PC-3 (cell line): Measurements from ENCODE around the gene IGDCC3. TPM values are rescaled to one million over a fixed set of nuclear protein-coding genes. Genes with fewer than 3 reads are reported as not detected.

ENCODE experiments used
- ATAC-seq: fragments of 200-7000 bp; cut with Tn5 transposase; 2 replicates; pipeline ENCODE4 v1.9.1; 2020; ENCODE audit warnings: mild to moderate bottlenecking, moderate library complexity
- BruUV-seq: library from RNA; stranded (reverse); fragments of 400-500 nt; replicated peaks from 2 replicates; lab custom pipeline; 2021; lab: Mats Ljungman, UMichigan
- CTCF ChIA-PET: fragments of 300-600 bp; sonication (Branson Sonifier 250); formaldehyde crosslinking; loops from one replicate; lab custom pipeline; 2022; ENCODE audit warnings: antibody characterized with exemption; lab: Charles Lee
- POLR2A ChIA-PET: fragments of 300-600 bp; sonication (Branson Sonifier 250); formaldehyde crosslinking; loops from one replicate; lab custom pipeline; 2022; ENCODE audit warnings: antibody characterized with exemption; ENCODE audit not compliant: unreplicated experiment; lab: Charles Lee
- DNase-seq: peaks from one replicate; pipeline ENCODE4 v3.0.0-alpha.2; 2015
- H2AFZ ChIP-seq: fragments of 300-600 bp; sonication (generic); 2 replicates; pipeline ENCODE4 v1.6.0; 2016; ENCODE audit warnings: antibody characterized with exemption, low read length
- H3F3A ChIP-seq: fragments of 300-600 bp; sonication (generic); one replicate; pipeline ENCODE4 v1.6.0; 2017; ENCODE audit warnings: antibody characterized with exemption, low read length, control low read depth, mild to moderate bottlenecking; ENCODE audit not compliant: unreplicated experiment
- H3K27ac ChIP-seq: fragments of 300-600 bp; sonication (generic); 2 replicates; pipeline ENCODE4 v1.5.1; 2016; ENCODE audit warnings: mild to moderate bottlenecking, low read length
- H3K27me3 ChIP-seq: fragments of 300-600 bp; sonication (generic); 2 replicates; pipeline ENCODE4 v1.6.1; 2016; ENCODE audit warnings: low read length, mixed read lengths
- H3K36me3 ChIP-seq: fragments of 300-600 bp; sonication (generic); 2 replicates; pipeline ENCODE4 v1.6.1; 2016; ENCODE audit warnings: low read depth, mixed run types, low read length, mixed read lengths
- H3K4me1 ChIP-seq: fragments of 300-600 bp; sonication (generic); 2 replicates; pipeline ENCODE4 v1.5.1; 2016; ENCODE audit warnings: low read length; ENCODE audit not compliant: insufficient read depth
- H3K4me2 ChIP-seq: fragments of 300-600 bp; sonication (generic); 2 replicates; pipeline ENCODE4 v1.6.0; 2016; ENCODE audit warnings: low read length
- H3K4me3 ChIP-seq: fragments of 300-600 bp; sonication (generic); 2 replicates; pipeline ENCODE4 v1.5.1; 2016; ENCODE audit warnings: mild to moderate bottlenecking, low read length, mixed read lengths
- H3K79me2 ChIP-seq: fragments of 300-600 bp; sonication (generic); 2 replicates; pipeline ENCODE4 v1.6.1; 2017; ENCODE audit warnings: low read length, mixed read lengths
- H3K9ac ChIP-seq: fragments of 300-600 bp; sonication (generic); 2 replicates; pipeline ENCODE4 v1.6.0; 2016; ENCODE audit warnings: mild to moderate bottlenecking, low read length
- H3K9me2 ChIP-seq: fragments of 300-600 bp; sonication (generic); replicated peaks from 2 replicates; pipeline ENCODE4 v1.6.1; 2016; ENCODE audit warnings: mixed run types, low read length, mixed read lengths
- H3K9me3 ChIP-seq: fragments of 300-600 bp; sonication (generic); 2 replicates; pipeline ENCODE4 v1.6.1; 2016; ENCODE audit warnings: low read length, mixed read lengths
- H4K20me1 ChIP-seq: fragments of 300-600 bp; sonication (generic); 2 replicates; pipeline ENCODE4 v1.6.1; 2016; ENCODE audit warnings: low read length, mixed read lengths
- EZH2 ChIP-seq: fragments of 300-600 bp; sonication (generic); IDR thresholded peaks from one replicate; pipeline ENCODE4 v1.6.1; 2017; ENCODE audit warnings: antibody characterized with exemption, mild to moderate bottlenecking, low read length; ENCODE audit not compliant: unreplicated experiment
- EZH2phosphoT487 ChIP-seq: fragments of 300-600 bp; sonication (generic); IDR thresholded peaks from 2 replicates; pipeline ENCODE4 v1.6.1; 2018; ENCODE audit warnings: mild to moderate bottlenecking, antibody characterized with exemption, low read length, borderline replicate concordance
- intact Hi-C: fragments of 100-400 bp; cut with micrococcal nuclease; formaldehyde crosslinking; loops from 2 replicates; pipeline ENCODE4 v1.9.0; 2023
- total RNA-seq: library from RNA; depleted of rRNA; stranded (reverse); fragments of >200 nt; gene quantifications from 2 replicates; pipeline ENCODE4 v1.2.3, GENCODE V29; 2014
- TF ChIP-seq, protein P1 (sequence below): fragments of 300-600 bp; sonication (generic); conservative IDR thresholded peaks from 2 replicates; pipeline ENCODE4 v1.5.1; 2017; ENCODE audit warnings: antibody characterized with exemption, low read depth, mild to moderate bottlenecking, low read length

The IGDCC3 gene
- total RNA-seq, 1 experiment from 2014 or later = not detected

- Histone ChIP-seq H3K4me3 (no peak overlapping the region), H4K20me1 (no peaks in the 10 kb centered on the region), H3K4me1 (no peaks in the 10 kb centered on the region), H3K9me2 (no peaks in the 10 kb centered on the region), H3K9ac (no peak overlapping the region), H3F3A (no peaks in the 10 kb centered on the region), H3K27ac (no peak overlapping the region), H3K79me2 (no peaks in the 10 kb centered on the region), H2AFZ (no peak overlapping the region), H3K27me3 (no peaks in the 10 kb centered on the region), H3K4me2 (no peak overlapping the region), H3K9me3 (no peaks in the 10 kb centered on the region), H3K36me3 (no peaks in the 10 kb centered on the region)
- intact Hi-C loops = no loop called here
- ChIA-PET POLR2A (no interaction called here), CTCF (no interaction called here)
- BruUV-seq = no TSS peak
- ATAC-seq = no peak
- no peak for DNase-seq
- TF ChIP-seq EZH2 (no peak), EZH2phosphoT487 (no peak)
- TF ChIP-seq, protein P1, sequence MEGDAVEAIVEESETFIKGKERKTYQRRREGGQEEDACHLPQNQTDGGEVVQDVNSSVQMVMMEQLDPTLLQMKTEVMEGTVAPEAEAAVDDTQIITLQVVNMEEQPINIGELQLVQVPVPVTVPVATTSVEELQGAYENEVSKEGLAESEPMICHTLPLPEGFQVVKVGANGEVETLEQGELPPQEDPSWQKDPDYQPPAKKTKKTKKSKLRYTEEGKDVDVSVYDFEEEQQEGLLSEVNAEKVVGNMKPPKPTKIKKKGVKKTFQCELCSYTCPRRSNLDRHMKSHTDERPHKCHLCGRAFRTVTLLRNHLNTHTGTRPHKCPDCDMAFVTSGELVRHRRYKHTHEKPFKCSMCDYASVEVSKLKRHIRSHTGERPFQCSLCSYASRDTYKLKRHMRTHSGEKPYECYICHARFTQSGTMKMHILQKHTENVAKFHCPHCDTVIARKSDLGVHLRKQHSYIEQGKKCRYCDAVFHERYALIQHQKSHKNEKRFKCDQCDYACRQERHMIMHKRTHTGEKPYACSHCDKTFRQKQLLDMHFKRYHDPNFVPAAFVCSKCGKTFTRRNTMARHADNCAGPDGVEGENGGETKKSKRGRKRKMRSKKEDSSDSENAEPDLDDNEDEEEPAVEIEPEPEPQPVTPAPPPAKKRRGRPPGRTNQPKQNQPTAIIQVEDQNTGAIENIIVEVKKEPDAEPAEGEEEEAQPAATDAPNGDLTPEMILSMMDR = no peak
Observed at GRCh38 chr15:65343374-65343981, 34.3 kb downstream of the IGDCC3 start.

DNA sequence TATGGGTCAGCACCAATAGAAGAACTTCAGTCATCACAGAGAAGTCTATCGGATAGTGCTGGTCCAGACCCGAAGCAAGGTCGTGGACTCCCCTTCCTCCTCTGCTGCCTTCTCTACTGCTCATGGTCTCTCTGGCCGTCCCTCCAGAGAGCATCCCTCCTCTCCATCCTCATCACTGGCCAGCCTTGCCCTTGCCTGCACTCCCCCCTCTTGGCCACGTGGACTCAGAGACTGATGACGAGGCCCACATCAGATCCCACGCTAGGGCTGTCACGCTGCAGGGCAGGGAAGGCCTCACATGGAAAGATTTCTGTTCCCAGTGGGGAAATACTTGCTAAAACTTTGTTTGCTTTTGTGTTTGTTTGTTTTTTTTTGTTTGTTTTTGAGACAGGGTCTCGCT lies 35.3 kb downstream of the IGDCC3 start:
- intact Hi-C loops = no loop called here
- Histone ChIP-seq H4K20me1 (no peaks in the 10 kb centered on the region), H3K79me2 (no peaks in the 10 kb centered on the region), H3K9me3 (no peaks in the 10 kb centered on the region), H2AFZ (no peak overlapping the region), H3K4me3 (no peak overlapping the region), H3K4me1 (no peaks in the 10 kb centered on the region), H3K27ac (no peak overlapping the region), H3K4me2 (no peak overlapping the region), H3K36me3 (no peaks in the 10 kb centered on the region), H3F3A (no peaks in the 10 kb centered on the region), H3K9ac (no peak overlapping the region), H3K27me3 (no peaks in the 10 kb centered on the region), H3K9me2 (no peaks in the 10 kb centered on the region)
- POLR2A ChIA-PET = no interaction called here
- TF ChIP-seq EZH2 = no peak
- no peak for TF ChIP-seq EZH2phosphoT487
- TF ChIP-seq, protein P1 = no peak
- DNase-seq (no peak), ATAC-seq (no peak)
- no TSS peak for BruUV-seq
- CTCF ChIA-PET = interaction anchor here (0.6 kb wide), 1 partner anchor 20 kb away, joined by 3 read pairs; no protein-coding TSS in a partner anchor

- Histone ChIP-seq H3K36me3 (no peaks in the 10 kb centered on the region), H2AFZ (no peak overlapping the region), H3K79me2 (no peaks in the 10 kb centered on the region), H3K27me3 (no peaks in the 10 kb centered on the region), H3F3A (no peaks in the 10 kb centered on the region), H3K9me3 (no peaks in the 10 kb centered on the region), H3K4me3 (no peak overlapping the region), H4K20me1 (no peaks in the 10 kb centered on the region), H3K9ac (no peak overlapping the region), H3K9me2 (no peaks in the 10 kb centered on the region), H3K27ac (no peak overlapping the region), H3K4me1 (no peaks in the 10 kb centered on the region), H3K4me2 (no peak overlapping the region)
- intact Hi-C loops = no loop called here
- POLR2A ChIA-PET = no interaction called here
- CTCF ChIA-PET = no interaction called here
- no peak for ATAC-seq
- no peak for DNase-seq
- BruUV-seq = no TSS peak
- TF ChIP-seq EZH2phosphoT487 (no peak), EZH2 (no peak)
- TF ChIP-seq, protein P1 = no peak
Observed at GRCh38 chr15:65339920-65340319, 37.9 kb downstream of the IGDCC3 start.
